ENCODE measurements around the gene CYP2R1. TPM values are rescaled to one million over a fixed set of nuclear protein-coding genes. Genes with fewer than 3 reads are reported as not detected.

CYP2R1 gene
- total and polyA plus RNA-seq, 10 of the 15 experiments (the other 5 are each of a cell fraction or from before 2014, with no cell fraction given) = 0.52 to 10.3 (median 6.3) TPM

GRCh38 chr11:14898906-14899305 is 6.9 kb upstream of the CYP2R1 start:
- Histone ChIP-seq H3K79me2 (ENCODE audit: control insufficient read depth, insufficient read depth, low read length) (no peaks in the 10 kb centered on the region), H3K27me3 (replicated peaks in 1 of 2; ENCODE audit: control insufficient read depth in 2 of 2, insufficient read depth in 2 of 2, low read length in 1 of 2) (no peaks in the 10 kb centered on the region), H3K27ac (ENCODE audit: control insufficient read depth, insufficient read depth) (no peak overlapping the region), H2AFZ (ENCODE audit: control insufficient read depth, low read depth, low read length) (no peak overlapping the region), H4K20me1 (ENCODE audit: control insufficient read depth, insufficient read depth) (no peaks in the 10 kb centered on the region), H3K9ac (ENCODE audit: control insufficient read depth, insufficient read depth, low read length) (no peak overlapping the region), H3K9me3 (replicated peaks; ENCODE audit: control insufficient read depth, insufficient read depth, low read length) (no peaks in the 10 kb centered on the region), H3K4me1 (ENCODE audit: control insufficient read depth, insufficient read depth, low read length) (no peaks in the 10 kb centered on the region), H3K4me2 (ENCODE audit: control insufficient read depth, insufficient read depth) (no peak overlapping the region), H3K36me3 (ENCODE audit: control insufficient read depth in 2 of 2, insufficient read depth in 2 of 2, low read length in 1 of 2) (no peaks in the 10 kb centered on the region), H3K4me3 (no peak overlapping the region)
- no peak for DNase-seq (ENCODE audit: low read depth, low spot score)
- RAD21 ChIA-PET (ENCODE audit: unreplicated experiment) = no interaction called here
- no peak for ATAC-seq
- POLR2A ChIA-PET = no interaction called here
- BruUV-seq (replicated peaks) = no TSS peak
- FAIRE-seq = peak; percentile 31
- in situ Hi-C loops (cut with MboI) (no loop called here), intact Hi-C loops (cut with micrococcal nuclease; ENCODE audit: unreplicated experiment) (no loop called here)
- SMC1A ChIA-PET (ENCODE audit: uncharacterized antibody, unreplicated experiment) = interaction anchor here (0.6 kb wide), 1 partner anchor 42 kb away, joined by 3 read pairs; no protein-coding TSS in a partner anchor
- CTCF ChIA-PET = interaction anchor here (1.8 kb wide), 1 partner anchor 8 kb away, joined by 13 read pairs; no protein-coding TSS in a partner anchor
- WGBS (ENCODE audit: insufficient coverage, insufficient replicate concordance, low lambda C conversion rate, missing lambda C conversion rate) = 66% methylated on average over 2 of the region's 2 CpGs
- TF ChIP-seq IRF5 (IDR thresholded peaks at IDR 0.05; ENCODE audit: borderline replicate concordance) = no peak
- TF ChIP-seq KDM1A (IDR thresholded peaks at IDR 0.05; ENCODE audit: borderline replicate concordance) = no peak
- TF ChIP-seq CEBPB (IDR thresholded peaks at IDR 0.05; ENCODE audit: borderline replicate concordance in 1 of 2, low read depth in 2 of 2, low read length in 2 of 2) = no peak
- no peak for TF ChIP-seq E2F4 (IDR thresholded peaks at IDR 0.05; ENCODE audit: low read depth, low read length)
- no peak for TF ChIP-seq SUPT20H (IDR thresholded peaks at IDR 0.05; ENCODE audit: borderline replicate concordance, control insufficient read depth, low read depth, low read length)
- TF ChIP-seq TCF7 (IDR thresholded peaks at IDR 0.05; ENCODE audit: borderline replicate concordance) = no peak
- no peak for TF ChIP-seq JUNB (IDR thresholded peaks at IDR 0.05)
- TF ChIP-seq SIX5 (IDR thresholded peaks at IDR 0.05; ENCODE audit: low read depth, low read length, severe bottlenecking) = no peak
- TF ChIP-seq CTCF (IDR thresholded peaks at IDR 0.05 in 2 of 3, conservative IDR thresholded peaks at IDR 0.05 in 1 of 3; ENCODE audit: control insufficient read depth in 2 of 3, extremely low read depth in 1 of 3, insufficient read depth in 1 of 3, low read depth in 3 of 3, low read length in 3 of 3) = no peak

All from GM12878 (cell line).